Left lung (tissue), 10 donors: ENCODE data around the gene SYNJ2. TPM values are rescaled to one million over a fixed set of nuclear protein-coding genes. Genes with fewer than 3 reads are reported as not detected.

Experiments
- ATAC-seq: fragments of 200-7000 bp; cut with Tn5 transposase; one replicate; pipeline ENCODE4 v1.9.1; 2020; ENCODE audit warnings: moderate library complexity
- DNase-seq, 4 donors: peaks; one replicate each; pipeline ENCODE4 v3.0.0-alpha.2; 2013 to 2020
- H3K27ac ChIP-seq, 2 donors: fragments of 200-600 bp; sonication (generic) in 1 of 2; one replicate each; pipeline versions ENCODE4 v1.5.0 to v1.8.0; 2020 to 2021
- H3K27me3 ChIP-seq, 2 donors: fragments of 200-600 bp; sonication (generic) in 1 of 2; one replicate each; pipeline versions ENCODE4 v1.5.0 to v1.8.0; 2020 to 2021
- H3K36me3 ChIP-seq, 2 donors: fragments of 200-600 bp; sonication (generic) in 1 of 2; one replicate each; pipeline versions ENCODE4 v1.5.0 to v1.8.0; 2020 to 2021
- H3K4me1 ChIP-seq, 2 donors: fragments of 200-600 bp; one replicate each; pipeline ENCODE4 v1.8.0; 2021
- H3K4me3 ChIP-seq, 2 donors: fragments of 200-600 bp; sonication (generic) in 1 of 2; one replicate each; pipeline versions ENCODE4 v1.5.0 to v1.8.0; 2020 to 2021; ENCODE audit warnings: mild to moderate bottlenecking in 1 of 2
- H3K9me3 ChIP-seq, 2 donors: fragments of 200-600 bp; sonication (generic) in 1 of 2; one replicate each; pipeline versions ENCODE4 v1.5.0 to v1.8.0; 2020 to 2021
- intact Hi-C, 2 donors: fragments of 100-400 bp; cut with DNase I; formaldehyde crosslinking; loops; one replicate each; pipeline versions ENCODE4 v1.11.2 to v1.14.2; 2022
- polyA plus RNA-seq, 6 donors: library from polyadenylated mRNA; unstranded; fragments of 120-200 nt; gene quantifications; one replicate each; pipeline ENCODE4 v1.2.1, GENCODE V29; 2013; ENCODE audit not compliant: insufficient read length in 6 of 6
- total RNA-seq, 2 donors: library from RNA; stranded (reverse); fragmentation: NEBNext Ultra II Directional; extraction: Animal tissue kit (Norgen Biotek cat#: 25700); gene quantifications; one replicate each; pipeline ENCODE4 v1.2.1, GENCODE V29; 2021
- TF ChIP-seq, protein P1 (sequence below), 2 donors: fragments of 200-600 bp; sonication (generic) in 1 of 2; IDR thresholded peaks; one replicate each; pipeline versions ENCODE4 v1.5.0 to v1.8.0; 2021; ENCODE audit warnings: antibody characterized with exemption in 2 of 2
- donor health status: DM: no; HTN: yes; CAD: no.
- donor health status: DM: no; HTN: no; CAD: no.

Gene SYNJ2
- total and polyA plus RNA-seq, 8 donors: 6.2 to 12.2 (median 7.5) TPM

GRCh38 chr6:157996201-157996712, 14.6 kb downstream of the SYNJ2 start:
- peak in 2 of 4 donors; percentile 9 to 13 for DNase-seq

DNA sequence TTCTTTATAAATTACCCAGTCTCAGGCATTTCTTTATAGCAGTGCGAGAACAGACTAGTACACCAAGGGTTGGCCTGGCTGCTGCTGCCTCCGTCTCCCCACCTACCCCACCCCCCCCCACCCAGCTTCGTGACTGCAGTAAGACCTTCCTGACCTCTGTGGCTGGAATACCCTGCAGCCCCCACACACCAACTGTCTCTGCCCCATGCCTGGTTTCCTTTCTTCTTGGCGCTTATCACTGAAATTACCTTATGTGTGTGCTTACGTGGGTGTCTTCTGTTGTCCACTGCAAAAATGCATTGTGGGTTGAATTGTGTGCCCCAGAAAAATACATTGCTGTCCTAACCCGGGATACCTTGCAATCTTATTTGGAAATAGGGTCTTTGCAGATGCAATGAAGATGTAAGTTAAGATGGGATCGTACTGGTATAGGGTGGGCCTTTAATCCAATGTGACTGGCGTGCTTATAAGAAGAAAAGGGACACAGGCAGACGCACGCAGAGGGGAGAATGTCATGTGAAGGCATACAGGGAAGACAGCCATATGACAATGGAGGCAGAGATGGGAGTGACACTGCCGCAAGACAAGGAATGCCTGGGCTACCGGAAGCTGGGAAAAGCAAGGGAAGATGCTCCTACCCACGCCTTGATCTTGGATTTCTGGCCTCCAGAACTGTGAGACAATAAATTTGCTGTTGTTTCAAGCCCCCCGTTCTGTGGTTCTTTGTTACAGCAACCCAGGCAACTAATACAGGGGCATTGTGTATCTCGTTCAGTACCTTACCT, 15.4 kb downstream of the SYNJ2 start:
- DNase-seq: no peak
- TF ChIP-seq, protein P1, sequence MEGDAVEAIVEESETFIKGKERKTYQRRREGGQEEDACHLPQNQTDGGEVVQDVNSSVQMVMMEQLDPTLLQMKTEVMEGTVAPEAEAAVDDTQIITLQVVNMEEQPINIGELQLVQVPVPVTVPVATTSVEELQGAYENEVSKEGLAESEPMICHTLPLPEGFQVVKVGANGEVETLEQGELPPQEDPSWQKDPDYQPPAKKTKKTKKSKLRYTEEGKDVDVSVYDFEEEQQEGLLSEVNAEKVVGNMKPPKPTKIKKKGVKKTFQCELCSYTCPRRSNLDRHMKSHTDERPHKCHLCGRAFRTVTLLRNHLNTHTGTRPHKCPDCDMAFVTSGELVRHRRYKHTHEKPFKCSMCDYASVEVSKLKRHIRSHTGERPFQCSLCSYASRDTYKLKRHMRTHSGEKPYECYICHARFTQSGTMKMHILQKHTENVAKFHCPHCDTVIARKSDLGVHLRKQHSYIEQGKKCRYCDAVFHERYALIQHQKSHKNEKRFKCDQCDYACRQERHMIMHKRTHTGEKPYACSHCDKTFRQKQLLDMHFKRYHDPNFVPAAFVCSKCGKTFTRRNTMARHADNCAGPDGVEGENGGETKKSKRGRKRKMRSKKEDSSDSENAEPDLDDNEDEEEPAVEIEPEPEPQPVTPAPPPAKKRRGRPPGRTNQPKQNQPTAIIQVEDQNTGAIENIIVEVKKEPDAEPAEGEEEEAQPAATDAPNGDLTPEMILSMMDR (IDR thresholded peaks at IDR 0.05): no peak
- Histone ChIP-seq H3K36me3 (no peaks in the 10 kb centered on the region), H3K9me3 (no peaks in the 10 kb centered on the region), H3K4me3 (no peak overlapping the region), H3K4me1 (peaks cover 0 to 4% of the 10 kb centered on the region in 2 donors), H3K27me3 (no peaks in the 10 kb centered on the region), H3K27ac (no peak overlapping the region)
- no peak for ATAC-seq
- intact Hi-C loops: no loop called here

More at GRCh38 chr6:157996201-157996712, 14.6 kb downstream of the SYNJ2 start:
- Histone ChIP-seq H3K4me1 (no peaks in the 10 kb centered on the region), H3K27me3 (no peaks in the 10 kb centered on the region), H3K4me3 (no peak overlapping the region), H3K36me3 (no peaks in the 10 kb centered on the region), H3K9me3 (no peaks in the 10 kb centered on the region), H3K27ac (no peak overlapping the region)
- no peak for ATAC-seq
- intact Hi-C loops: no loop called here
- TF ChIP-seq, protein P1 (IDR thresholded peaks at IDR 0.05): no peak

GRCh38 chr6:157997893-157998608, 16.4 kb downstream of the SYNJ2 start:
- no peaks in the 10 kb centered on the region for H3K27me3 ChIP-seq
- intact Hi-C loops: no loop called here
- H3K4me1 ChIP-seq: peaks cover 0 to 13% of the 10 kb centered on the region in 2 donors
- ATAC-seq: no peak
- no peak overlapping the region for H3K4me3 ChIP-seq
- TF ChIP-seq, protein P1 (IDR thresholded peaks at IDR 0.05): no peak
- DNase-seq: peak in 1 of 4 donors; percentile 23
- no peaks in the 10 kb centered on the region for H3K9me3 ChIP-seq
- H3K36me3 ChIP-seq: no peaks in the 10 kb centered on the region
- no peak overlapping the region for H3K27ac ChIP-seq

- H3K27ac ChIP-seq: no peak overlapping the region
- DNase-seq (no peak), ATAC-seq (no peak)
- H3K36me3 ChIP-seq: no peaks in the 10 kb centered on the region
- no peak overlapping the region for H3K4me3 ChIP-seq
- TF ChIP-seq, protein P1 (IDR thresholded peaks at IDR 0.05): no peak
- H3K9me3 ChIP-seq: no peaks in the 10 kb centered on the region
- H3K27me3 ChIP-seq: no peaks in the 10 kb centered on the region
- peaks cover under 1 to 20% of the 10 kb centered on the region in 2 donors for H3K4me1 ChIP-seq
- intact Hi-C loops: no loop called here
Observed at GRCh38 chr6:157998707-157999167, 17.1 kb downstream of the SYNJ2 start.
